Measurements from ENCODE around the gene ST6GALNAC4. TPM values are rescaled to one million over a fixed set of nuclear protein-coding genes. Genes with fewer than 3 reads are reported as not detected.

Gene ST6GALNAC4
- total RNA-seq, 1 experiment from 2014 or later: 15.4 TPM

- no peak overlapping the region for H3K56ac ChIP-seq (ENCODE audit: insufficient read length, low read depth, low read length)
- H4K91ac ChIP-seq (ENCODE audit: insufficient read length, low read depth, low read length): no peak overlapping the region
- H3K9ac ChIP-seq (ENCODE audit: extremely low read depth, insufficient read length, low read length): no peak overlapping the region
- H3K23me2 ChIP-seq (ENCODE audit: insufficient read length, low read depth, low read length, poor library complexity, severe bottlenecking): peaks cover 5% of the 10 kb centered on the region
- H4K20me1 ChIP-seq (ENCODE audit: control insufficient read depth, insufficient read depth, insufficient read length): peaks cover 2% of the 10 kb centered on the region
- Mint-ChIP-seq H3K4me3 (peak overlapping the region in 1 of 2 experiments; percentile 20; a peak in 1 of 5 replicates), H3K36me3 (ENCODE audit: insufficient read depth in 1 of 3, low read depth in 3 of 3) (peaks cover 2 to 6% (median 6%) of the 10 kb centered on the region in 3 experiments; a peak in 6 of 7 replicates), H3K9me3 (no peaks in the 10 kb centered on the region; a peak in 1 of 5 replicates), H3K27me3 (ENCODE audit: low read depth) (peaks cover 25% of the 10 kb centered on the region), H3K27ac (no peak overlapping the region), H3K4me1 (peaks cover 15 to 16% of the 10 kb centered on the region in 2 experiments)
- no peak overlapping the region for H3K27ac ChIP-seq (ENCODE audit: insufficient read length, low read depth, low read length)
- H2BK120ac ChIP-seq (ENCODE audit: low read depth, low read length, poor library complexity, severe bottlenecking): no peak overlapping the region
- no peak overlapping the region for H3K4ac ChIP-seq (ENCODE audit: low read depth, low read length)
- no peak overlapping the region for H3T11ph ChIP-seq (ENCODE audit: low read length)
- H2BK12ac ChIP-seq (ENCODE audit: insufficient read length, low read depth, low read length): no peak overlapping the region
- H3K18ac ChIP-seq (ENCODE audit: insufficient read length, low read depth, low read length): no peak overlapping the region
- H3K14ac ChIP-seq (ENCODE audit: insufficient read depth, low read length): no peak overlapping the region
- DNase-seq: no peak
- H4K8ac ChIP-seq (replicated peaks; ENCODE audit: insufficient read length, low read depth, low read length): no peak overlapping the region
- no peak overlapping the region for H2BK15ac ChIP-seq (ENCODE audit: low read depth, low read length)
- H3K79me2 ChIP-seq (ENCODE audit: insufficient read depth, low read length): no peaks in the 10 kb centered on the region
- no peaks in the 10 kb centered on the region for H3K9me3 ChIP-seq (ENCODE audit: control insufficient read depth, low read depth, low read length)
- no peaks in the 10 kb centered on the region for H3K79me1 ChIP-seq (ENCODE audit: insufficient read depth, low read depth, low read length, poor library complexity, severe bottlenecking)
- no peak overlapping the region for H4K5ac ChIP-seq (ENCODE audit: insufficient read length, low read depth, low read length)
- H3K4me1 ChIP-seq (ENCODE audit: insufficient read depth, low read length): peaks cover 2% of the 10 kb centered on the region; the same call in 1 of the 2 replicates
- no peak overlapping the region for H3K4me2 ChIP-seq (ENCODE audit: insufficient read depth, insufficient read length, low read length)
- no CpG with 5 or more reads among the region's 7 CpGs for WGBS (ENCODE audit: extremely low coverage, insufficient read length, low lambda C conversion rate)
- no peak overlapping the region for H2BK20ac ChIP-seq (ENCODE audit: low read depth, low read length, poor library complexity, severe bottlenecking)
- TF ChIP-seq CTCF (conservative IDR thresholded peaks at IDR 0.05): no peak
- no peak overlapping the region for H2AK5ac ChIP-seq (ENCODE audit: insufficient read length, low read length)
- H3K27me3 ChIP-seq (ENCODE audit: insufficient read depth, low read length): peaks cover 2% of the 10 kb centered on the region; the same call in 1 of the 2 replicates
- H2BK5ac ChIP-seq (ENCODE audit: insufficient read length, low read length): no peak overlapping the region
- no peak overlapping the region for H3K23ac ChIP-seq (ENCODE audit: insufficient read length, low read depth, low read length)
- H2AFZ ChIP-seq (ENCODE audit: low read length): no peak overlapping the region
Measured at GRCh38 chr9:127920794-127921193, 4.0 kb upstream of the ST6GALNAC4 start.

Data from H9 (cell line).